ENCODE results near the gene NT5M.

NT5M gene

GRCh38 chr17:17344507-17345293, 41.5 kb downstream of the NT5M start:
- Mint-ChIP-seq H3K36me3 (ENCODE audit: low read depth) (no peaks in the 10 kb centered on the region), H3K9me3 (no peaks in the 10 kb centered on the region), H3K27ac (no peak overlapping the region), H3K4me1 (ENCODE audit: low read depth) (no peaks in the 10 kb centered on the region), H3K4me3 (no peak overlapping the region), H3K27me3 (ENCODE audit: low read depth) (no peaks in the 10 kb centered on the region)

GRCh38 chr17:17345294-17345597, 42.1 kb downstream of the NT5M start:
- H3K27me3 Mint-ChIP-seq (ENCODE audit: low read depth), result no peaks in the 10 kb centered on the region
- H3K4me1 Mint-ChIP-seq (ENCODE audit: low read depth), result no peaks in the 10 kb centered on the region

GRCh38 chr17:17345686-17346427, 42.7 kb downstream of the NT5M start:
- H3K4me3 Mint-ChIP-seq, result no peak overlapping the region
- no peak overlapping the region for H3K27ac Mint-ChIP-seq
- H3K36me3 Mint-ChIP-seq (ENCODE audit: low read depth), result no peaks in the 10 kb centered on the region
- H3K9me3 Mint-ChIP-seq, result no peaks in the 10 kb centered on the region
- H3K4me1 Mint-ChIP-seq (ENCODE audit: low read depth), result no peaks in the 10 kb centered on the region
- no peaks in the 10 kb centered on the region for H3K27me3 Mint-ChIP-seq (ENCODE audit: low read depth)

More at GRCh38 chr17:17345294-17345597, 42.1 kb downstream of the NT5M start:
- Mint-ChIP-seq H3K4me3 (no peak overlapping the region), H3K9me3 (no peaks in the 10 kb centered on the region), H3K27ac (no peak overlapping the region), H3K36me3 (ENCODE audit: low read depth) (no peaks in the 10 kb centered on the region)

GRCh38 chr17:17346428-17347233, 43.5 kb downstream of the NT5M start:
- H3K4me3 Mint-ChIP-seq, result no peak overlapping the region
- no peaks in the 10 kb centered on the region for H3K9me3 Mint-ChIP-seq
- no peaks in the 10 kb centered on the region for H3K4me1 Mint-ChIP-seq (ENCODE audit: low read depth)
- H3K36me3 Mint-ChIP-seq (ENCODE audit: low read depth), result no peaks in the 10 kb centered on the region
- H3K27me3 Mint-ChIP-seq (ENCODE audit: low read depth), result no peaks in the 10 kb centered on the region
- H3K27ac Mint-ChIP-seq, result no peak overlapping the region

- H3K27ac Mint-ChIP-seq, result no peak overlapping the region
- H3K4me3 Mint-ChIP-seq, result no peak overlapping the region
- H3K27me3 Mint-ChIP-seq (ENCODE audit: low read depth), result no peaks in the 10 kb centered on the region
- H3K4me1 Mint-ChIP-seq (ENCODE audit: low read depth), result no peaks in the 10 kb centered on the region
- H3K36me3 Mint-ChIP-seq (ENCODE audit: low read depth), result no peaks in the 10 kb centered on the region
- H3K9me3 Mint-ChIP-seq, result no peaks in the 10 kb centered on the region
These were observed 44.2 kb downstream of the NT5M start for GRCh38 chr17:17347234-17347955.

GRCh38 chr17:17347956-17348871, 45.0 kb downstream of the NT5M start:
- H3K36me3 Mint-ChIP-seq (ENCODE audit: low read depth), result no peaks in the 10 kb centered on the region
- no peaks in the 10 kb centered on the region for H3K9me3 Mint-ChIP-seq
- H3K4me1 Mint-ChIP-seq (ENCODE audit: low read depth), result no peaks in the 10 kb centered on the region
- no peak overlapping the region for H3K4me3 Mint-ChIP-seq
- H3K27ac Mint-ChIP-seq, result no peak overlapping the region
- H3K27me3 Mint-ChIP-seq (ENCODE audit: low read depth), result no peaks in the 10 kb centered on the region

GRCh38 chr17:17348872-17349723, 45.9 kb downstream of the NT5M start:
- Mint-ChIP-seq H3K36me3 (ENCODE audit: low read depth) (no peaks in the 10 kb centered on the region), H3K9me3 (no peaks in the 10 kb centered on the region), H3K4me3 (no peak overlapping the region), H3K4me1 (ENCODE audit: low read depth) (no peaks in the 10 kb centered on the region), H3K27me3 (ENCODE audit: low read depth) (no peaks in the 10 kb centered on the region), H3K27ac (no peak overlapping the region)

- H3K27me3 Mint-ChIP-seq (ENCODE audit: low read depth), result no peaks in the 10 kb centered on the region
- no peaks in the 10 kb centered on the region for H3K4me1 Mint-ChIP-seq (ENCODE audit: low read depth)
- H3K4me3 Mint-ChIP-seq, result no peak overlapping the region
- no peaks in the 10 kb centered on the region for H3K36me3 Mint-ChIP-seq (ENCODE audit: low read depth)
- H3K9me3 Mint-ChIP-seq, result no peaks in the 10 kb centered on the region
- H3K27ac Mint-ChIP-seq, result no peak overlapping the region
These were observed 46.5 kb downstream of the NT5M start for GRCh38 chr17:17349724-17350106.

GRCh38 chr17:17350491-17351355, 47.5 kb downstream of the NT5M start:
- Mint-ChIP-seq H3K36me3 (ENCODE audit: low read depth) (no peaks in the 10 kb centered on the region), H3K9me3 (no peaks in the 10 kb centered on the region), H3K27me3 (ENCODE audit: low read depth) (no peaks in the 10 kb centered on the region), H3K4me1 (ENCODE audit: low read depth) (no peaks in the 10 kb centered on the region), H3K27ac (no peak overlapping the region), H3K4me3 (no peak overlapping the region)

GRCh38 chr17:17351356-17351891, 48.3 kb downstream of the NT5M start:
- no peaks in the 10 kb centered on the region for H3K9me3 Mint-ChIP-seq
- H3K36me3 Mint-ChIP-seq (ENCODE audit: low read depth), result no peaks in the 10 kb centered on the region
- no peaks in the 10 kb centered on the region for H3K27me3 Mint-ChIP-seq (ENCODE audit: low read depth)
- no peak overlapping the region for H3K27ac Mint-ChIP-seq
- H3K4me1 Mint-ChIP-seq (ENCODE audit: low read depth), result no peaks in the 10 kb centered on the region
- H3K4me3 Mint-ChIP-seq, result no peak overlapping the region

- H3K27me3 Mint-ChIP-seq (ENCODE audit: low read depth), result no peaks in the 10 kb centered on the region
- no peak overlapping the region for H3K27ac Mint-ChIP-seq
- no peaks in the 10 kb centered on the region for H3K4me1 Mint-ChIP-seq (ENCODE audit: low read depth)
- no peaks in the 10 kb centered on the region for H3K9me3 Mint-ChIP-seq
- no peak overlapping the region for H3K4me3 Mint-ChIP-seq
- no peaks in the 10 kb centered on the region for H3K36me3 Mint-ChIP-seq (ENCODE audit: low read depth)
These were observed 49.0 kb downstream of the NT5M start for GRCh38 chr17:17351901-17352781.
